ENCODE data around the gene GMIP. TPM values are rescaled to one million over a fixed set of nuclear protein-coding genes. Genes with fewer than 3 reads are reported as not detected.

Gene GMIP
- polyA plus RNA-seq, 3 donors = 3.6 to 6.9 (median 5.6) TPM

- no peak for DNase-seq (ENCODE audit: extremely low read depth in 1 of 11, low read depth in 9 of 11, low spot score in 4 of 11)
These were observed 54.9 kb downstream of the GMIP start for GRCh38 chr19:19588546-19588945.

GRCh38 chr19:19587771-19588170, 55.7 kb downstream of the GMIP start:
- DNase-seq (ENCODE audit: extremely low read depth in 1 of 11, low read depth in 9 of 11, low spot score in 4 of 11) = no peak

GRCh38 chr19:19584356-19584755, 59.1 kb downstream of the GMIP start:
- no peak for DNase-seq (ENCODE audit: extremely low read depth in 1 of 11, low read depth in 9 of 11, low spot score in 4 of 11)

GRCh38 chr19:19582471-19582870, 61.0 kb downstream of the GMIP start:
- no peak for DNase-seq (ENCODE audit: extremely low read depth in 1 of 11, low read depth in 9 of 11, low spot score in 4 of 11)

- DNase-seq (ENCODE audit: extremely low read depth in 1 of 11, low read depth in 9 of 11, low spot score in 4 of 11) = no peak
These were observed 62.1 kb downstream of the GMIP start for GRCh38 chr19:19581391-19581790.

GRCh38 chr19:19580418-19580817, 63.0 kb downstream of the GMIP start:
- no peak for DNase-seq (ENCODE audit: extremely low read depth in 1 of 11, low read depth in 9 of 11, low spot score in 4 of 11)

GRCh38 chr19:19579533-19580361, 63.7 kb downstream of the GMIP start:
- no peak for DNase-seq (ENCODE audit: extremely low read depth in 1 of 11, low read depth in 9 of 11, low spot score in 4 of 11)

Other genes starting within 250 kb of the GMIP start
- 10 to 100 TPM; 46.4 to 58.0 (median 54.2) TPM for gene GATAD2A, start 238.0 kb downstream of the GMIP start, polyA plus RNA-seq (ENCODE audit: insufficient read length in 3 of 3)
- 1 to 10 TPM in 2 of 3 donors, under 1 TPM in 1; 0.59 to 1.4 (median 1.3) TPM for gene TSSK6, start 128.1 kb downstream of the GMIP start, polyA plus RNA-seq (ENCODE audit: insufficient read length in 3 of 3)
- 100 to 1,000 TPM; 241 to 343 (median 284) TPM for gene NDUFA13, start 127.4 kb downstream of the GMIP start, polyA plus RNA-seq (ENCODE audit: insufficient read length in 3 of 3)
- gene YJEFN3, start 114.7 kb downstream of the GMIP start, polyA plus RNA-seq (ENCODE audit: insufficient read length in 3 of 3) = 10 to 100 TPM in 1 of 3 donors, 1 to 10 TPM in 2; 6.8 to 12.4 (median 9.3) TPM
- gene CILP2, start 105.4 kb downstream of the GMIP start, polyA plus RNA-seq (ENCODE audit: insufficient read length in 3 of 3) = under 1 TPM; 0.11 to 0.26 (median 0.12) TPM
- 1 to 10 TPM; 2.6 to 9.1 (median 4.0) TPM for gene PBX4, start 25.0 kb downstream of the GMIP start, polyA plus RNA-seq (ENCODE audit: insufficient read length in 3 of 3)
- 10 to 100 TPM; 21.6 to 34.5 (median 31.0) TPM for gene LPAR2, start 15.4 kb downstream of the GMIP start, polyA plus RNA-seq (ENCODE audit: insufficient read length in 3 of 3)
- 10 to 100 TPM; 47.5 to 68.2 (median 51.9) TPM for gene ATP13A1, start 20.0 kb upstream of the GMIP start, polyA plus RNA-seq (ENCODE audit: insufficient read length in 3 of 3)
- 10 to 100 TPM; 15.3 to 15.8 (median 15.6) TPM for gene ZNF101, start 25.2 kb upstream of the GMIP start, polyA plus RNA-seq (ENCODE audit: insufficient read length in 3 of 3)
- gene ZNF14, start 89.5 kb upstream of the GMIP start, polyA plus RNA-seq (ENCODE audit: insufficient read length in 3 of 3) = 10 to 100 TPM; 12.5 to 16.2 (median 13.9) TPM
- gene ZNF506, start 178.1 kb upstream of the GMIP start, polyA plus RNA-seq (ENCODE audit: insufficient read length in 3 of 3) = 10 to 100 TPM; 31.3 to 39.8 (median 32.1) TPM
- 10 to 100 TPM; 28.4 to 36.2 (median 30.0) TPM for gene ZNF253, start 222.2 kb upstream of the GMIP start, polyA plus RNA-seq (ENCODE audit: insufficient read length in 3 of 3)